ENCODE measurements around the gene HIC1.

HIC1 gene

GRCh38 chr17:2060681-2061440 is 6.0 kb downstream of the HIC1 start:
- DNase-seq: peak; percentile 23

- DNase-seq: no peak
These were observed 6.6 kb downstream of the HIC1 start for GRCh38 chr17:2061441-2061958.

DNA sequence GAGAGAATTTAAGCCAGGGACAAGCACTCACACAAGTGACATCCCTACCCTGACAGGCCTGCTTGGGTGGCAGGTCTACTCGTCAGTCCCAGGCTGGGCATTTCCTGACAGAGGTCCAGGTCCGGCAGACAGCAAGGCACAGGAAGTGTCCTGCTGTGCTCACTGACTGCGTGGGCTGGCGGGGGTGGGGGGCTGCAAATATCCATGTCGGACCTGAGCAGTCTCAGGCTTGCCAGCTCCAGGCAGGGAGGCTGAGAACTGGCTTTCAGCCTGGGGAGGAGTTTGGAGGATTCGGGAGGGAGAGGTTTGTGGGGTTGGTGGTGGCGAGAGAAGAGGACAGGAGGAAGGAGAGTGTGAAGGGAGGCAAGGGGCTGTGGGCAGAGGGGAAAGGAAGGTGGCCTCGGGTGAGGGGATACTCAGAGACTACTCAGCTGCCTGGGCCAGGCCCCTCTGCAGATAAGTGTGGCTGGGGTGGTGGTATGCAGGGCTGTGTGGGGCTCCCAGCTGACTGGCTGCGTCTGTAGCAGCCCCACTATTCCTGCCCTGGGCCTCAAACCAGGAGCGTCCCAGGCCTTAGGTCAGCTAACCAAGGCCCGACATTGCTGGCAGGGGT is 7.8 kb downstream of the HIC1 start:
- DNase-seq: no peak

DNA sequence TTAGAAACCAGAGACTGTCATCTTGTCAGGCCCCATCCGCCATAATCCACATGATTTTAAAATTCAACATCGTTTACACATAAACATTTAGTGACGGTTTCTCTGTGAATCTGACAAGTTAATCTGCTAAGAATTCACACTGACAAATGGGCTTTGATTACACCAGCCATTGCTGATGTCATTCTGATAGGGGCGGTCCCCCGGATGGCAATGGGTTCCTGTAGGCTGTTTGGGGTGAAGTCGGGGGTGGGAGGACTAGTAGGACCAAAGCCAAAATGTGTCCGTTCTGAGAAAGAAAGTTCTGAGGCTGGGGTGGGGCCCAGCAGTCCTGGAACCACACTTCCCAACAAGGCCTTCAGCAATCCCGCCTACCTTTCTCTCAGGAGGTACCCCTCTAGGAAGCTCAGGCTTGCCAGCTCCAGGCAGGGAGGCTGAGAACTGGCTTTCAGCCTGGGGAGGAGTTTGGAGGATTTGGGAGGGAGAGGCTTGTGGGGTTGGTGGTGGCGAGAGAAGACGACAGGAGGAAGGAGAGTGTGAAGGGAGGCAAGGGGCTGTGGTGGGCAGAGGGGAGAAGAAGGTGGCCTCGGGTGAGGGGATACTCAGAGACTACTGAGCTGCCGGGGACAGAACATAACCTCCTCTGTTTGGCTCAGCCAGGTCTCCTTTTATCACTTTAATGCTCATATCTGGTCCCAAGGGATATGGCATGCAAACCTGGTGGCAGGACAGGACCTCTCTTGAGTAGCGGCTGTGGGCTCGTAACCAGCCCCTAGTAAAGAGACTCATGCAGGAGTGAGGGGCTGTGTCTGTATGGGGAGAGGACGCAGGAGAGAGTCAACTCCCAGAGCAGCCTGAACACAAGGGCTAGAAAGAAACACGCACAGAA is 8.6 kb downstream of the HIC1 start:
- no peak for DNase-seq

DNA sequence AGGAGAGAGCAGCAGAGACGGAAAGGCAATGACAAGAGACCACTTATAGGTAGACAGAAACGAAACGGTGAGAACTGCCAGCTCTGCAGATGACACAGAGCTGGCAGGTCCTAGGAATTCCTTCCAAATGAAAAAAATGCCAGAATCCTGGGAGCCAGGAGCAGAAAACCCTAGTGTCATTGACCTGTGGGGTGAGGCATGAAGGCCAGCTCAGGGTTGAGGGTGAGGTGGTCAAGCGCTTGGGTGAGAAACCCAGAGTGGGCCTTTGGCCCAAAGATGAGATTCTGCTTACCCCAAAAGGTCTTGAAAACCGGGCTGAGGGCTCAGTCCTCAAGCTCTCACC is 9.2 kb downstream of the HIC1 start:
- no peak for DNase-seq

DNA sequence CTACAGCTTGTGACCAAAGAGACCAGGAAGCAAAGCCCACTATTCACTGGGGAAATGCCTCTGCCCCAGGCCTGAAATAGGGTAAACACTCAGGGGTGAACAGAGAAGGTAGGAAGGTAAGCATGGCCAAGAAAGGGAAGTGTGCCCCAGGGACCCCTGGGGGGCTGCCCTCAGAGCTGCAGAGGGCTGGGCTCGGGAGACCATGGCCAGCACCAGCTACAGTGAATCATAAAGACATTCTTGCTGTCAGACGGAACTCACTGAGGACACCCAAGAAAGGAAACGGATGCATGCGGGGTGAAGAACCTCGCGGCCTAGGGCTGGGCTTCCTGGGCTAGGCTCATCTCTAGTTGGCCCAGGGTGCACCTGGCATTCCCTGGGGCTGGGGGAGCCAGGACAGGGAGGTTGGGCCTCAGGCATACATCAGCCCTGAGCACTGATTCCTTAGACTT is 9.6 kb downstream of the HIC1 start:
- no peak for DNase-seq

DNA sequence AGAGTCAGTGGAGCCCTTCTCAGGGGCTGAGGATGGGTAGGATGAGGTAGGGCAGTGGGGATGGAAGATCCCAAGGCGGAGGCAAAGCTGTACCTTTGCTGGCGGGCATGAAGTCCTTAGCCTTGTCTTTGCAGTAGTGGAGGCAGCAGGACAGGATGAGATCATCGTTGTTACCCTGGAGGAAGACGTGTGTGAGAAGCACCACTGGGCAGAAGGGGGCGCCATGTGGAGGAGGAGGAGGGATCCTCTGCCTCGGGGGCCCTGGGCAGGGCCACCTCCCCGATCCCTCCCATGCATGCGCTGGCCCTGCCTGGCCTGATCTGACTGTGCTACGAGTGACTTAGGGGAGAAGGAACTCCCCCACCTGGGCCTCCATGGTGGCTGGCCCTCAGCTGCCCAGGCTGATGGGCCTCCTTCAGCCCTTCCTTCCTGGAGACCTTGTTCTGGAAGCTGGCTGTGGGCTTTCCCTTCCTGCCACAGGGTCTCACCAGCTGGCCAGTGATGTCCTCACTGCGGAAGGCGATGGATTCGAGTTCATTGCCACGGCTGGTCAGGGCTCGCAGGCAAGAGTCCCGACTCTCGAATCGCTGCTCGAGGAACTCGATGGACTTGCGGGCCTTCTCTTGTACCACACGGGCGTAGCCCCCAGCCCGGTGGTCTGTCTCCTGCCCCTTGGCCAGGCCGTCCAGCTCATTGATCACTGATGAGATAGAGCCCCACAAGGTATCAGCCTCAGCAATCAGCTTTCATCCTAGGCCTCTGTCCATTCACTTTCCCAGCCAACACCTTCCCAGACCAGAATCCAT is 10.3 kb downstream of the HIC1 start:
- DNase-seq: peak; percentile 76

DNA sequence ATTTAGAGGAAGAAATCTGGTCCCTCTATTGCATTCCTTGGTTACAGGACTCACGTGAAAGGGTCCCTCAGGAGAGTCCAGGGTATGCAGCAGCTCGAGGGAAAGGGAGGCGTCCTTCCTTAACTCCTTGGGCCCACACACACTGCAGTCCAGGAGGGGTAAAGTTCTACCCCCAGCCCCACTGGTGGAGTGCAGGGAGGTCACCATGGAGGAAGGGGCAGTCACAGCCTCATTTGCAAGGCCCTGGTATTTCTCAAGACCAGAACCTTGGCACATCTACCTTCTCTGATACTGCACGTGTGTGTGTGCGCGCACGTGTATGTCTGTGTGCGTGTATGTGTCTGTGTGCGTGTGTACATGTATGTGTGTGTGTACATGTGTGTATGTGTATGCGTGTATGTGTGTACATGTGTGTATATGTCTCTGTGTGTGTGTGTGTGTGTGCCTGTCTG is 11.1 kb downstream of the HIC1 start:
- DNase-seq: no peak

DNA sequence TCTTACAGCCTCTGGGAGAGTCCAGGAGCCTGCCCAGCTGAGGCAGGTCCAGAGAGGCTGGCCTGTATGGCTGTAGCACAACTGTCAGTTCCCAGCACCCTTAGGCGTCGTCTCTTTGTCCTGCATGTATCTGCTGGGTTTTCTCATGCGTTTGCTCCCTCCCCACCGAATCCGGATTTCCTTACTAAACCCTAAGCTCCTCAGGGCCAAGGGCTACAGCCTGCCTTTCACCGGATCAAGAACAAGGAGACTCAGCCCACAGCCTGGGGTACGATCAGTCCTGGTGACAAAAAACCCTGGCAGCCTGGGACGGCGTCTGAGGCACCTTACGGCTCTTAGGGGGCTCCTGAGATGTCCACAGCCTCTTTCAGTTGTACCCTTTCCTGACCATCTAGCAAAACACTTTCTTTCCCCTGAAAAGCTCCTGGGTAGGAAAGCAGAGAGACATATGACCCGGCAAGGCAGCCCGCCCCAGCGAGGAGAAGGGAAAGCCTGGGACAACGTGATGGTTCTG is 12.2 kb downstream of the HIC1 start:
- DNase-seq: no peak

GRCh38 chr17:2067608-2068024 is 12.7 kb downstream of the HIC1 start:
- DNase-seq: no peak

GRCh38 chr17:2068031-2068518 is 13.2 kb downstream of the HIC1 start:
- DNase-seq: no peak

DNA sequence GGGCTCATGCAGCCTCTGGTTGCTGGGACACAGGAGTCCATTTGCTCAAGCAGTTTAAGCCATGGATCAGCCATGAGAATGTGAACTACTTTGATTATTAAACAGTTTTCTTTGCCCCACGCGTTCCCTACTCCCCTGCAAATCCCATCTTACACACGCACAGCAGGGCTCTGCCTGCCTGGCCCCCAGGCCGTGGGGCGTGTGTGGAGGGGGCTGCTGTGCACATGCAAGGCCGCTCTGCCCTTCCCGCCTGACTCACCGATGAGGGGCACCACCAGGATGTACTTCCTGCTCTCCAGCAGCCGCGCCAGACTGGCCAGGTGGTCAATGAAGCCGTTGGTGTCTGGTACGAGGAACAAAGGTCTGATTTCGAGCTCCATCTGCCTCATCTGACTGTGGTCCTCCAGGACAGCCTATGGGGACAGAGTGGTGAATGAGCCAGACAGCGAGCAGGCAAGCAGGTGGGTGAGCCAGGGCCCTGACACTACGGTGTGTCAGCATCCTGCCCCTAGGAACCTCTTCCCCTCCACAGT is 13.7 kb downstream of the HIC1 start:
- DNase-seq: no peak

GRCh38 chr17:2070241-2071023 is 15.5 kb downstream of the HIC1 start:
- DNase-seq: no peak

DNA sequence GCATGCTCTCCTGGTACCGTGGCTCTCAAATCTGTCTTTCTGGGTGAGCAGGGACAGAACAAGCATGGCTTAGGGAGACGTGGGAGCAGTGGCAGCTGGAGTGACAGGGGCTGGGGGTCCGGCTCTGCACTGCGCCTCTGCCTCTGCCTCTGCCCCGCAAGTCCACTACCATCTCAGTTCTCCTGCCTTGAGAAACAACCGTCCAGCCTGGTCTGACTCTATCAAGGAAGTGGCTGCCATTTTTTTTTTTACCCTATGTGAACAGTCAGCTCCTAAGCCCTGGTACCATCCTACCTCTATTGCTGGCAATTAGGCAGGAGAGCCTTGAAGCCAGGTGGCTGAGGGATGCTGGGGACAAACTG is 16.1 kb downstream of the HIC1 start:
- no peak for DNase-seq

GRCh38 chr17:2071455-2072281 is 16.8 kb downstream of the HIC1 start:
- no peak for DNase-seq

- no peak for DNase-seq
These were observed 20.0 kb downstream of the HIC1 start for GRCh38 chr17:2074919-2075318.

DNA sequence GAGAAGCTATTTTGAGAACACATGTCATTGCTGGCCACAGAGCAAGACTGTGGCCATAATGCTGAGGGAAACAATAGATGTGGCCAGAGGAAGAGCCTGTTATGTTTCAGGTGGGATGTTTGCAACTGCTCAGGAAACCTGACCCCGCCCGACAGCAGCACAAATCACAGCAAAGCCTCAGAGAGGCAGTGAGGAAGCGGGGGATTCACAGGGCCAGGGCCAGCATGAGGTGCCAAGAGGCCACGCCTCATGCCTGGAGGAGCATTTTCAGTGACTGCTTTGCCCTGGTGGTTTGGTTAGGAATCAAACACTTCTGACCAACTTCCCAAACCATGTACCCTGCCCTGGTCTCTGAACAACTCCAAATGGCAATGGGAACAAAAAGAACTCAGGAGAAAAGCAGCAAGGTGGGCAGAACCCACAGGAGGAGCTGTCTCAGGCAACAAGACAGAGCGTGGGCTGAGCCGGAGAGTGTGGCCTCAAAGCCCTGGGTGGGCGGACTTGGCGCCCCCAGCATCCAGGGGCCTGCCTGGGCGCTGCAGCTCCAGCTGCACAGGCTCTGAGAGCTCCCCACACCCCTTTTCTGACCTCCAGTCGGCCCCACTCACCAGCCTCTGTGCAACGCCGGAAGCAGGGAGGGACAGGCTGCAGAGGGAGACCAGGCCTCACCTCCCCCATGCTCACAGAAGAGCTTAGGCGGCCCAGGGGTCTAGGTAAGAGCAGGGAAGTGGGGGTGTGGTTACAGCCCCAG is 20.6 kb downstream of the HIC1 start:
- DNase-seq: no peak

DNA sequence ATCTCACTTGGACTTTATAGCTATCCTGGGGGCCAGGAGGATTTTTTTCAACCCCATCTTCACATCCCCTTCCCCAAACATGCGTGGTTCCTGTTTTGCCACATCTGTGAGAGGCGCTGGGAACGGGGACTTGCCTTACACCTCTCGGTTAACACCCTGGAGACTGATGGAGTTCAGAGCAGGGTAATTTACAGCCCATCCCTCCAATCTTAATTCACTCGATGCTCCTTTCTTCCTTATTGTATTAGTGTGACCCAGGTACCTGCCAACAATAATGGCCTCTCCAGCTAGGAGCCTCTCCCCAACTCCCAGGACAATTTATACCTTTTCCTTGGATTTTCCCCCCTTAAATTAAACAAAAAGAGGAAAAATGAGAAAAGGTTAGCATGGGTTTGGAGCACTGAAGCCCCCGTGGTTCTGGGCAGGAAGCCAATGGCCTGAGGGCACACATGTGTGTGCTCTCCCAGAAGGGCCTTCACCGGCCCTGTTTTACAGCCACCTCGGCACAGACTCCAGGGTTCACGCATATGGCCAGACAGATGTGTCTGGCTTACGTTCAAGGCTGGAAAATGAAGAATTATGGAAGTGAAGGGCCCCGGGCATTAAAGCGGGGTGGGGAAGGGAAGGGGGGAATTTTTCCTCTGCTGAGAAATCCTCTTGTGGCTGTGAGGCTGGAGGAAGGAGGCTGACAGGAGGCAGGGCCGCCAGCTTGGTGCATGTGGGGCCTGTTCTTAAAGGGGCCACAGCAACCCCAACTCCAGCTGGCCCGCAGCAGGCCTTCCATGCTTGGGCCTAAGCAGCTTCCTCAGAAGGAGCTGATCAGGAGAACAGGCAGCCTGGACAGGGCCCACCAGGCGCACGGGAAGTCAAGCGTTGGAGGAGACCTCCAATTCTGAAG is 21.4 kb downstream of the HIC1 start:
- no peak for DNase-seq

Measured in hematopoietic multipotent progenitor cell treated with erythropoietin and hydrocortisone succinate and interleukin-3 and kit ligand, for 6 days (in vitro differentiated cells).